Astrocyte of the cerebellum (primary cell): ENCODE measurements around the gene TPST1.

Experiments
- DNase-seq: peaks from one replicate; pipeline ENCODE4 v3.0.0-alpha.2; 2011; ENCODE audit warnings: low read depth
- H3K4me3 ChIP-seq: 2 replicates; pipeline ENCODE4 v1.5.1; 2011; ENCODE audit warnings: mild to moderate bottlenecking, low read depth, low read length, moderate library complexity
- CTCF ChIP-seq: IDR thresholded peaks from 2 replicates; pipeline ENCODE4 v1.5.1; 2012; ENCODE audit warnings: low read length, low read depth, moderate library complexity, mild to moderate bottlenecking; ENCODE audit errors: missing control alignments
- in situ Hi-C: cut with HindIII; loops from 2 replicates; pipeline ENCODE4 v1.10.0; 2017; ENCODE audit warnings: low sequenced_read_pairs

TPST1 gene

GRCh38 chr7:66352071-66352470 is 146.9 kb downstream of the TPST1 start:
- peak; percentile 11 for TF ChIP-seq CTCF
- in situ Hi-C loops = no loop called here
- no peak for DNase-seq
- H3K4me3 ChIP-seq = no peak overlapping the region

GRCh38 chr7:66353547-66353946 is 148.4 kb downstream of the TPST1 start:
- TF ChIP-seq CTCF = no peak
- H3K4me3 ChIP-seq = no peak overlapping the region
- in situ Hi-C loops = no loop called here
- no peak for DNase-seq

- H3K4me3 ChIP-seq = no peak overlapping the region
- no peak for TF ChIP-seq CTCF
- no peak for DNase-seq
- in situ Hi-C loops = no loop called here
Observed at GRCh38 chr7:66355756-66356155, 150.6 kb downstream of the TPST1 start.

GRCh38 chr7:66356277-66356721 is 151.2 kb downstream of the TPST1 start:
- in situ Hi-C loops = no loop called here
- TF ChIP-seq CTCF = no peak
- DNase-seq = peak; percentile 11
- no peak overlapping the region for H3K4me3 ChIP-seq

GRCh38 chr7:66357087-66357486 is 152.0 kb downstream of the TPST1 start:
- no peak for TF ChIP-seq CTCF

GRCh38 chr7:66359656-66360211 is 154.6 kb downstream of the TPST1 start:
- in situ Hi-C loops = no loop called here
- DNase-seq = no peak
- no peak overlapping the region for H3K4me3 ChIP-seq
- TF ChIP-seq CTCF = no peak

More at GRCh38 chr7:66357087-66357486, 152.0 kb downstream of the TPST1 start:
- in situ Hi-C loops = no loop called here
- no peak overlapping the region for H3K4me3 ChIP-seq
- DNase-seq = no peak
